Activated CD8-positive, alpha-beta T cell treated with anti-CD3 and anti-CD28 coated beads for 36 hours (primary cell): ENCODE data around the gene STAT6. TPM values are rescaled to one million over a fixed set of nuclear protein-coding genes. Genes with fewer than 3 reads are reported as not detected.

Source experiments
- ATAC-seq: fragments of 200-7000 bp; cut with Tn5 transposase; one replicate; pipeline ENCODE4 v1.10.0; 2021; ENCODE audit warnings: mild to moderate bottlenecking, moderate library complexity
- CTCF ChIA-PET: fragments of 350-600 bp; sonication (Branson Sonifier 250); formaldehyde crosslinking; loops from one replicate; lab custom pipeline; 2021; ENCODE audit warnings: antibody characterized with exemption; lab: Charles Lee
- POLR2A ChIA-PET: fragments of 350-600 bp; sonication (Branson Sonifier 250); formaldehyde crosslinking; loops from one replicate; lab custom pipeline; 2021; ENCODE audit warnings: antibody characterized with exemption; lab: Charles Lee
- DNase-seq: peaks from one replicate; pipeline ENCODE4 v3.0.0-alpha.2; 2020
- H3K27ac Mint-ChIP-seq: one replicate; pipeline ENCODE4 v1.8.0; 2021; ENCODE audit warnings: mild to moderate bottlenecking, mixed read lengths
- H3K27me3 Mint-ChIP-seq: one replicate; pipeline ENCODE4 v1.8.0; 2021; ENCODE audit warnings: mixed read lengths
- H3K36me3 Mint-ChIP-seq: one replicate; pipeline ENCODE4 v1.8.0; 2021; ENCODE audit warnings: low read depth, mixed read lengths
- H3K4me1 Mint-ChIP-seq: one replicate; pipeline ENCODE4 v1.8.0; 2021; ENCODE audit warnings: low read depth, mixed read lengths
- H3K4me3 Mint-ChIP-seq: one replicate; pipeline ENCODE4 v1.8.0; 2021; ENCODE audit warnings: mild to moderate bottlenecking, moderate library complexity, mixed read lengths
- H3K9me3 Mint-ChIP-seq: one replicate; pipeline ENCODE4 v1.8.0; 2021; ENCODE audit warnings: mixed read lengths
- intact Hi-C: fragments of 100-400 bp; cut with micrococcal nuclease; formaldehyde crosslinking; loops from one replicate; pipeline ENCODE4 v1.10.0; 2022
- total RNA-seq, 2 experiments: library from RNA; stranded (reverse); gene quantifications; one replicate each; pipeline ENCODE4 v1.2.3, GENCODE V29; 2021
- TF ChIP-seq, protein P1 (sequence below): fragments of 200-600 bp; IDR thresholded peaks from one replicate; pipeline ENCODE4 v1.8.0; 2022; ENCODE audit warnings: antibody characterized with exemption, mild to moderate bottlenecking

Gene STAT6
- total RNA-seq, 2 experiments from 2014 or later, result 207 to 209 TPM

DNA sequence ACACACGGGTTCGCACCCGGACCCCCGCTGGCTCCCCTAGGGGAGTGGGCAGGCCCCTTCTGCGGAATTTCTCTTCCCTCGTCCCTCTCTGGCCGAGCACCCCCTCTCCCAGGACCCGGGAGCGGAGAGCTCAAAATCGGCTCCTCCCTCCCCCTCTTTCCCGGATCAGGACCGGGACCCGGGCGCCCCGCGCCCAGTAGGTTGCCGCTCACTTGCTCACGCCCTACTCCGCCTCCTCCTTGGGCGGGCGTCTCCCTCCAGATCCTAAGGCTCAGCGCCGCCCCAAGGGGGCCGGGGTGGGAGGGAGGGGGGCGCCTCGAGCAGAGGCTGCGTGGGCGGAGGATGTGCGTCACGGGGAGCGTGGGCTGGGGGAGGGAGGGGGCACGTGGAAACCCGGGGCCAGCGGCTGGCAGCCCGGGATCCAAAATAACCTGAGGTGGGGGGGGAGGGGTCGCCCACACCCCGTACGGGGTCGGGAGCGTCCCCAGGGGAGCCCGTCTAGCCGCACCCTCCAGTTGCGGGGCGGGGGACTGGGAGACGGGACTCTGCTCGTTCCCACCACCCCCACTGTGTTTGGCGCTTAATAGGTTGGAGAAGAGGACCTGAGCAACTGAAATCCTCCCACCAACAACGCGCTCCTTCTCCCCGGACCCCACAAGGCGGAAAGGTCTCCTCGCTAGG, 24.0 kb downstream of the STAT6 start:
- TF ChIP-seq, protein P1, sequence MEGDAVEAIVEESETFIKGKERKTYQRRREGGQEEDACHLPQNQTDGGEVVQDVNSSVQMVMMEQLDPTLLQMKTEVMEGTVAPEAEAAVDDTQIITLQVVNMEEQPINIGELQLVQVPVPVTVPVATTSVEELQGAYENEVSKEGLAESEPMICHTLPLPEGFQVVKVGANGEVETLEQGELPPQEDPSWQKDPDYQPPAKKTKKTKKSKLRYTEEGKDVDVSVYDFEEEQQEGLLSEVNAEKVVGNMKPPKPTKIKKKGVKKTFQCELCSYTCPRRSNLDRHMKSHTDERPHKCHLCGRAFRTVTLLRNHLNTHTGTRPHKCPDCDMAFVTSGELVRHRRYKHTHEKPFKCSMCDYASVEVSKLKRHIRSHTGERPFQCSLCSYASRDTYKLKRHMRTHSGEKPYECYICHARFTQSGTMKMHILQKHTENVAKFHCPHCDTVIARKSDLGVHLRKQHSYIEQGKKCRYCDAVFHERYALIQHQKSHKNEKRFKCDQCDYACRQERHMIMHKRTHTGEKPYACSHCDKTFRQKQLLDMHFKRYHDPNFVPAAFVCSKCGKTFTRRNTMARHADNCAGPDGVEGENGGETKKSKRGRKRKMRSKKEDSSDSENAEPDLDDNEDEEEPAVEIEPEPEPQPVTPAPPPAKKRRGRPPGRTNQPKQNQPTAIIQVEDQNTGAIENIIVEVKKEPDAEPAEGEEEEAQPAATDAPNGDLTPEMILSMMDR, result no peak
- Mint-ChIP-seq H3K27ac (peak overlapping the region; percentile 97), H3K36me3 (peaks cover 32% of the 10 kb centered on the region), H3K4me3 (peak overlapping the region; percentile 90), H3K4me1 (peaks cover 43% of the 10 kb centered on the region), H3K27me3 (no peaks in the 10 kb centered on the region), H3K9me3 (no peaks in the 10 kb centered on the region)
- ChIA-PET POLR2A (interaction anchor here (0.7 to 18.7 kb wide), 7 partner anchors 7 to 451 kb away, joined by 3 to 417 read pairs (median 5); partner anchors contain the start of genes NEMP1 and STAT6), CTCF (interaction anchor here (1.2 to 12.4 kb wide), 5 partner anchors 8 to 127 kb away, joined by 3 to 193 read pairs (median 5); partner anchors contain the start of genes NEMP1 and STAT6)
- peak; percentile 96 for DNase-seq
- intact Hi-C loops, result no loop called here
- ATAC-seq, result peak; percentile 48

DNA sequence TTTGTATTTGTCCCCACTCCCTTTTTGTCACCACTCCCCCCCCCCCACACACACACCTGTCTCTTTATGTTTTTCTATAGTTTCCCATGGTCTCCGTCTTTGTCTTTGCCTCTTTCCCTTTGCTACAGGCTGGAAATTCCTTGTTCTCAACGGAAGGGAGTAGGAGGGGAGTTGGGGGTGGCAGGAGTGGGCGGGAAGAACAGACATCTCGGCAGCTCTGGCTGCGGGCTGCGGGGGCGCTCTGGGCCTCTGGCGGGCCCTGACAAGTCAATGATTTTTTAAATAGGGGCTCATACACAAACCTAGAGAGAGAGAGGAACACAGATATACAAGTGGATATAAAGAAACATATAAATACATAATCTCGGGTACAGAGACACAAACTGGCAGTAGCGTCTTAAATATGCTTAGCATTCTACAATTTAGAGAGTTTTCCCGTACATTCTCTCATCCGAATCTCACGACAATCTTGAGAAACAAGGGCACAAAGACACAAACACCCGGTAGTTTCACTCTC, 24.6 kb downstream of the STAT6 start:
- Mint-ChIP-seq H3K4me1 (peaks cover 37% of the 10 kb centered on the region), H3K36me3 (peaks cover 26% of the 10 kb centered on the region), H3K4me3 (peak overlapping the region; percentile 90), H3K9me3 (no peaks in the 10 kb centered on the region), H3K27ac (peak overlapping the region; percentile 97), H3K27me3 (no peaks in the 10 kb centered on the region)
- ChIA-PET CTCF (interaction anchor here (12.4 kb wide), 1 partner anchor 14 kb away, joined by 193 read pairs; no protein-coding TSS in a partner anchor), POLR2A (interaction anchor here (0.7 to 18.7 kb wide), 6 partner anchors 6 to 450 kb away, joined by 3 to 417 read pairs (median 54); partner anchors contain the start of genes NEMP1 and STAT6)
- TF ChIP-seq, protein P1, result no peak
- intact Hi-C loops, result no loop called here
- peak; percentile 73 for DNase-seq
- no peak for ATAC-seq

DNA sequence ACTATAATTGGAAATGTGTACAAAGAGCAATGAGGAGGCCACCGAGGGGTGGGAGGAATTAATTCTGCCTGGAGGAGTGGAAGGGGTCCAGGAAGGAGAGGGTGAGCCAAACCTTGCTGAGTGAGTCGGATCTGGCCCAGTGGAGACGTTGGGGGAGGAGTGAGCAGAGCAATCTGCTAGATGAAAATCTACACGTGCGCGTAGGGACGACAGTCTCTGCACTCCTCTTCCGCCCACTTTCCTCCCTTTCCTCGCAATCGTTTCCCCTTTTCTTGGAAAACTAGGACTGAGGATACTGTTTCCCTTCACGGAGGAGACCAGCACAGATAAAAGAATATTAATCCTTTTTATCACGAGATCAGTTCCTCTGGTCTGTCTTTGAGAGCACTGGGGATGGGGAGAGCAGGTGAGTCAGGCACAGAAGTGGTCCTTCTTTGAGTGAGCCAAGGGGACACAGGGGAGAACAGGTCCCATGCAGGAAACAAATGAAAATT, 25.1 kb downstream of the STAT6 start:
- Mint-ChIP-seq H3K27me3 (no peaks in the 10 kb centered on the region), H3K4me1 (peaks cover 32% of the 10 kb centered on the region), H3K4me3 (peak overlapping the region; percentile 90), H3K9me3 (no peaks in the 10 kb centered on the region), H3K36me3 (peaks cover 21% of the 10 kb centered on the region), H3K27ac (peak overlapping the region; percentile 97)
- TF ChIP-seq, protein P1, result no peak
- DNase-seq (peak; percentile 75), ATAC-seq (no peak)
- ChIA-PET POLR2A (interaction anchor here (1.4 to 18.7 kb wide), 4 partner anchors 6 to 20 kb away, joined by 5 to 417 read pairs (median 130); partner anchors contain the start of genes NEMP1 and STAT6), CTCF (interaction anchor here (12.4 kb wide), 1 partner anchor 14 kb away, joined by 193 read pairs; no protein-coding TSS in a partner anchor)
- intact Hi-C loops, result no loop called here

DNA sequence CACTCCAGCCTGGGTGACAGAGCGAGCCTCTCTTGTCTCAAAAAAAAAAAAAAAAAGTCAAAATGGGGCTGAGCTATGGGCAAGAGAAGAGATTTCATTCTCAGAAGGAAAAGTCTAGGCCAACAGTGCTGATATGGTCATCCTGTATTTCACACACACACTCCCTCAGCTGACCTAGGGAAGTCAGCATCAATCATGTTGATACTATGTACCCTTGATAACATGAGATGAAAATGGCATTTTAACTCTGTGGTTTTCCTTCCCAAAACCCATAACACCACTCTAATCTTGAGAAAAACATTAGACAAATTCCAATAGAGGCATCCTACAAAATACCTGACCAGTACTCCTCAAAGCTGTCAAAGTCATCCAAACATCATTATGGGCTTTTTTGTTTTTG, 30.3 kb downstream of the STAT6 start:
- no peak for DNase-seq
- Mint-ChIP-seq H3K27ac (peak overlapping the region; percentile 76), H3K27me3 (no peaks in the 10 kb centered on the region), H3K4me3 (no peak overlapping the region), H3K9me3 (no peaks in the 10 kb centered on the region), H3K36me3 (peaks cover 31% of the 10 kb centered on the region), H3K4me1 (peaks cover 38% of the 10 kb centered on the region)
- intact Hi-C loops, result no loop called here
- TF ChIP-seq, protein P1, result no peak
- CTCF ChIA-PET, result interaction anchor here (1.2 to 4.6 kb wide), 4 partner anchors 11 to 31 kb away, joined by 4 to 43 read pairs (median 27); partner anchors contain the start of gene STAT6
- ATAC-seq, result no peak
- POLR2A ChIA-PET, result interaction anchor here (1.1 to 6.2 kb wide), 3 partner anchors 10 to 30 kb away, joined by 5 to 104 read pairs (median 60); partner anchors contain the start of genes NAB2 and STAT6
